OCI-LY7 (cell line): ENCODE data around the gene ELMO1.

Experiments used
- EZH2phosphoT487 ChIP-seq: fragments of 200-600 bp; sonication (generic); IDR thresholded peaks from 2 replicates; pipeline ENCODE4 v1.6.1; 2018; ENCODE audit warnings: low read depth, borderline replicate concordance, mild to moderate bottlenecking, mixed run types, antibody characterized with exemption, low read length, moderate library complexity, mixed read lengths
- TF ChIP-seq, protein P1 (sequence below): fragments of 200-600 bp; sonication (generic); conservative IDR thresholded peaks from 2 replicates; pipeline ENCODE4 v1.5.1; 2014; ENCODE audit warnings: mild to moderate bottlenecking, antibody characterized with exemption, low read length, moderate library complexity, mixed read lengths

DNA sequence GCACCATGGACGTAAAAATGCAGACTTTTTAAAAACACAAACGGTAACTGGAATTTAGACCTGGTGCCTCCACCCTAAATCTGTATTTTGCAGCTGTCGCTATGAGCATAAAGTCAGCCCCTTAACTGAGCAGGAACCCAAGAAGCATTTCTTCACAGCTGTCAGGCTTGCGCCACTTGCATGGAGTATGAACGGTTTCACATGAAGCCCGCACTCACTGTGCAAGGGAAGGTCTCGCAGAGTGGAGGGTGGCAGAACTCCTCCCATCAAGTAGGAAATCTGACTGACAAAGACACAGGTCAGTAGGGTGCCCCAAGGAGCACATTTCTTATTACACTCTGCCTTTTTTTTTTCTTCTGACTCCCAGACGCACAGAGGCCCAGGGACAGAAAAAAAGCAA is 58.5 kb downstream of the ELMO1 start:
- TF ChIP-seq, protein P1, sequence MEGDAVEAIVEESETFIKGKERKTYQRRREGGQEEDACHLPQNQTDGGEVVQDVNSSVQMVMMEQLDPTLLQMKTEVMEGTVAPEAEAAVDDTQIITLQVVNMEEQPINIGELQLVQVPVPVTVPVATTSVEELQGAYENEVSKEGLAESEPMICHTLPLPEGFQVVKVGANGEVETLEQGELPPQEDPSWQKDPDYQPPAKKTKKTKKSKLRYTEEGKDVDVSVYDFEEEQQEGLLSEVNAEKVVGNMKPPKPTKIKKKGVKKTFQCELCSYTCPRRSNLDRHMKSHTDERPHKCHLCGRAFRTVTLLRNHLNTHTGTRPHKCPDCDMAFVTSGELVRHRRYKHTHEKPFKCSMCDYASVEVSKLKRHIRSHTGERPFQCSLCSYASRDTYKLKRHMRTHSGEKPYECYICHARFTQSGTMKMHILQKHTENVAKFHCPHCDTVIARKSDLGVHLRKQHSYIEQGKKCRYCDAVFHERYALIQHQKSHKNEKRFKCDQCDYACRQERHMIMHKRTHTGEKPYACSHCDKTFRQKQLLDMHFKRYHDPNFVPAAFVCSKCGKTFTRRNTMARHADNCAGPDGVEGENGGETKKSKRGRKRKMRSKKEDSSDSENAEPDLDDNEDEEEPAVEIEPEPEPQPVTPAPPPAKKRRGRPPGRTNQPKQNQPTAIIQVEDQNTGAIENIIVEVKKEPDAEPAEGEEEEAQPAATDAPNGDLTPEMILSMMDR = no peak
- TF ChIP-seq EZH2phosphoT487 = no peak
